ENCODE measurements around the gene COX7B2.

GRCh38 chr4:46946919-46947536 lies 38.0 kb upstream of the COX7B2 start:
- TF ChIP-seq CTCF (IDR thresholded peaks at IDR 0.05) (no peak), POLR2A (IDR thresholded peaks at IDR 0.05) (no peak)

Data from adrenal gland (tissue), 5 donors.